Posterior vena cava (tissue), 2 donors: Measurements from ENCODE around the gene SEPTIN3. TPM values are rescaled to one million over a fixed set of nuclear protein-coding genes. Genes with fewer than 3 reads are reported as not detected.

Source experiments
- DNase-seq: peaks from one replicate; pipeline ENCODE4 v3.0.0-alpha.2; 2020; ENCODE audit warnings: low spot score
- intact Hi-C, 2 donors: fragments of 100-400 bp; cut with DNase I; formaldehyde crosslinking; loops; one replicate each; pipeline versions ENCODE4 v1.14.1 to v1.14.2; 2022 to 2023
- long read RNA-seq, 2 donors: library from polyadenylated mRNA; unstranded; transcript quantifications; one replicate each; pipeline ENCODE4 v2.0.0, GENCODE V29; 2020 to 2021
- total RNA-seq, 2 donors: library from RNA; stranded (reverse); fragmentation: NEBNext Ultra II Directional; extraction: Animal tissue kit (Norgen Biotek cat#: 25700); gene quantifications; one replicate each; pipeline ENCODE4 v1.2.1, GENCODE V29; 2021
- donor health status: DM: yes; HTN: yes; CAD: no.
- donor health status: DM: yes; HTN: yes; CAD: no.

SEPTIN3 gene
- total RNA-seq = under 1 TPM; 0.14 to 0.23 TPM
- long read RNA-seq, donor 1 = 0 reads
- long read RNA-seq, donor 2 = 0 reads

DNA sequence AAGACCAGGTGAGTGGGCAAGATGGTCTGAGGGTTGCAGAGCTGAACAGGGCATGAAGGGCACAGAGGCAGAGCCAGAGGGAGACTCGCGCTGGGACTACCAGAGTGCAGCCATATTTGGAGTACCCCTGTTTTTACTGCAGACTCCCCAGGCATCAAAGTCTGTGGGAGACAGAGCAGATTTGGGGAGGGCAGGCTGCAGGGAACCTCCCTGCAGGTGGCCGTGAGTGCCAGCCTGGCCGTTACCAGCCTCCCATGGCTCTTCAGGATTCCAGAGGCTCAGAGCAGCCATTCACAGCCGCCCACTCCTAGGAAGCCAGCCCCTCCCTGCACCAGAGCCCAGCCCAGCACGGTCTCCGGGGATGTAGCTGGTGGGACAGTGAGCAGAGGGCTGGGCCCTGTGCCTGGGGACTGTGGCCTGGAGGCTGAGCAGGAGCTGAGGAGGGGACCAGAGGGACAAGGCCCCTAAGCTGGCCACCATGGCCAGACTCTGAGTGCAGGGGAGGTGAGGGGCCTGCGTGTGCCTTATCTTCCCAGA, at the start of gene SEPTIN3:
Gene SEPTIN3, plus strand, starts transcription at position 334 of the 537 bp plus-strand sequence. CDS start 2,050 bp downstream, outside the sequence.
- no peak for DNase-seq
- intact Hi-C loops = loop anchor here in 1 of 2 donors (10.0 kb wide), 1 partner anchor 466 kb away; the partner anchor contains the start of gene NFAM1

DNA sequence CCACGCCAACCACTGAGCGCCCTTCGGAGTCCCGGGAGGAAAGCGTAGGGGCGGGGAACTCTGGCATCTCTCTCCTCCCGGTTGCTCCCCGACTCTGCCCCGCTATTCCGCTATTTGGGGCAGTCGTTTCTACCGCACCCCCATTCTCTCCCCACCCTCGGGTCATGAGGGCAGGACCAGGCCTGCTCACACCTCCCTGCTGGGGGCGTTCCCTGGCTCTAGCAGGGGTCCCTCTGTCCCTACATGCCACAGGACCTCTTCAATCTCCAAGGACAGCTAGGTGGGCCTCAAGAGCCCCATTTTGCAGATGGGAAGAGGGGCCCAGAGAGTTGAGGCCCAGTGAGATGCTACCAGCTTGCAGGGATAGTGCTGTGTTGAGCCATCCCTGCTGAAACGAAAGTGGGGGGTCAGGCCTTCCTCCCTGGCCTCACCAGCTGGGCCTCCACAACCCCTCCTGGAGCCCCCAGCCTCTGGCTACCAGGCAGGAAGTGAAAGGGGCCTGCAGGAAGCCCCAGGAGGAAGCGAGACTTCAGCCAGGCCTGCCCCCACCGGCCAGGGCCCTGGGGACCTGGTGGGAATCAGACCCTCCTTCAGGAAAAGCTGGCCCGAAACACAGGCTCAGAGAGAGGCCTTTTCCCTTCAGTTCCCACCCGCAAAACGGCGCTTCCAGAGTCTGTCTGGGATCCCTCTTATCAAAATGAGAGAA, 48.8 kb upstream of the SEPTIN3 start:
- intact Hi-C loops = no loop called here
- no peak for DNase-seq

DNA sequence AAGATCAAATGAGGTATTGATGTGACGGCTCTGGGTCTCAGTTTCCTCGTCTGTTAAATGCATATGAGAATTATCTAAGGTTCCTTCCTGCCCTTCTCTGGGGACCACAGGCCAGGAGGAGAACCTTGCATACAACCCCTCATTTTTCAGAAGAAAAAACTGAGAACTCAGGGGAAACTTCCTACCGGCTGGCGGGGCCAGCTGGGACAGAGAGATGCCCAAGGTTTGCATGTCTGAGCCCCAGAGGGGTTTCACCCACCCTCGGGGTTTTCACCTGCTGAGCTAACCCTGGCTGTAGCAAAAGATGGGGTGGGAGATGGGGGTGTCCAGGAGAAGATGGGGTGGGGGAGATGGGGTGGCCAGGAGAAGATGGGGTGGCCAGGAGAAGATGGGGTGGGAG, 46.9 kb upstream of the SEPTIN3 start:
- intact Hi-C loops = no loop called here
- DNase-seq = no peak

GRCh38 chr22:41922940-41923594, 46.2 kb upstream of the SEPTIN3 start:
- intact Hi-C loops = no loop called here
- DNase-seq = no peak

GRCh38 chr22:41923595-41924276, 45.5 kb upstream of the SEPTIN3 start:
- intact Hi-C loops = no loop called here
- no peak for DNase-seq

DNA sequence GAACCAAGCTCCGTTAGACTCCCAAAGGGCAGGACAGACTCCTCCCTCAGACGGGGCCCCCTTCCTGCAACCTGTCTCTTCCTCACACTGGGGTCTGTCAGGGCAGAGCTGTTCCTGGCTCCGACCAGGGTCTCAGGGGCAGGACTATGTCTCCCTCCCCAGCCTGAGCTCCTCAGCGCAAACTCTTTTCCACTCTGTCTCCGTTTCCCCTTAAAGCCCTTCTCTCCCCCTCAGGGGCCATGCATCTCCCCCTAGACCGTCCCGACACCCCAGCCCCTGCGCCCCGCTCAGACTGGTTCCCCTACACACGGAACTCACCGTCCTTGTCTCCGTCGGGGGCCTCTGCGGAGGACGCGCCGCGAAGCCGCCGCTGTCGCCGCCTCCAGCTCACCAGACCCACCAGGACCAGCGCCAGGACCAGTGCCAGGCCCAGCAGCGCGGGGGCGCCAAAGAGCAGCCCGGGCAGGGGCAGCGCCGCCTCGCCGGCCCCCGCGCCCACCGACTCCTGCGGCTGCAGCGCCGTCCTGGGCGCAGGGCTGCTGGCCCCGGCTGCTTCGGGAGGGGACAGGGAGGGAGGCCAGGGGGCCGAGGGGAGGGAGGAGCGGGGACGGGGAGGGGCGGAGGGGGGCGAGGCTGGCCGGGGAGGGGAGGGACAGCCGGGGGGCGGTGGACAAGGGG, 43.3 kb upstream of the SEPTIN3 start:
- intact Hi-C loops = no loop called here
- no peak for DNase-seq

GRCh38 chr22:41927813-41928212, 41.4 kb upstream of the SEPTIN3 start:
- DNase-seq = no peak
- intact Hi-C loops = no loop called here

DNA sequence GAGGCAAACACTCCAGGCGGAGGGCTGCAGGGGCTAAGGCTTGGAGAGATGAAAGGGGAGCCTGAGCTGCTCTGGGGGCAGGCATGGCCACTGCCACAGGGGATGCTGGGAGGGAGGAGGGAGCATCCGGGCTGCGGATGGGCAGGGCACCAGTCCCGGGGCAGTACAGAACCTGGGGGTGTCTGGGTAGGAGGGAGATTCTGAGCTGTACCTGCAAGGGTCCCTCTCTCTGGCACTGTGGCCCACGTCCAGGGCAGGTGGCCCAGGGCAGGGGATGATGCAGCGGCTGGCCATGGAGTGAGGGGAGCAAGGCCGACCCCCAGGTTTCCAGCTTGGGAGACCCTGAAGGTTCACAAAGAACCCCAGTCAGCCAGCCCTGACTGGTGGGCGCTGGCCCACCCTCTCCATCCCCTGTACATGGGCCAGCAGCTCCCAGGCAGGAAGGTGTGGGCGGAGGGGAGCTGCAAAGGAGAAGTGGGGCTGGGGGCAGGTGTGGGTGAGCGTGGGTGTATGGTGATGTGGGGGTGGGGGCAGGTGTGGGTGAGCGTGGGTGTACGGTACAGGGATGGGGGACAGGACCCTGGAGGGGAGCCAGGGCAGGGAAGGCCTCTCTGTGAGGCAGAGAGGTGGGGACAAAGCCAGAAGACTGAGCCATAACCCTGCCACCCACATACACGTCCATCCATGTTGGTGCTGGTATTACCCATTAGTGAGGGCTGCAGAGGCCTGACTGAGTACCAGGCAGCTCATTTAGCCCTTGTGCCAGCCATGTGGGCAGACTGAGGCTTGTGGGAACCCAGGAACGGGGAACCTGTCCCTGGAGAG, 40.4 kb upstream of the SEPTIN3 start:
- no peak for DNase-seq
- intact Hi-C loops = no loop called here

DNA sequence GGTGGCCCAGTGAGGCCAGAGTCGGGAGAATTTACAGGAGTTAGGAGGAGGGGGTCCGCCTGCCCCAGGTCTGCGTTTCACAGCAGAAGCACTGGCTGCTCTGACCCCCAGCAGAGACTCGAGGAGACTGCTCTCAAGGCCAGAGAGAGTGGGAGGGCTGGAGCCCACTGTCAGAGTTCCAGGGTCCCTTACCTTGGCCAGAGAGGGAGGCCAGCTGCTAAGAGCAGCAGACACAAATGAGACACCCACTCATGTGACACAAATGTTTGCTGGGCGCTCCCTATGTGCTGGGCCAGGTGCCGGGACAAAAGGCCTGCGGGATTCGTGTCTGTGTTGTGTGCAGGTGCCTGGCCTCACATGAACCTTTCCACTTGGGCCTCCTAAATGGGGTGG, 39.8 kb upstream of the SEPTIN3 start:
- DNase-seq = no peak
- intact Hi-C loops = no loop called here

- no peak for DNase-seq
- intact Hi-C loops = no loop called here
These were observed 37.5 kb upstream of the SEPTIN3 start for GRCh38 chr22:41931701-41932269.

GRCh38 chr22:41932353-41932752, 36.9 kb upstream of the SEPTIN3 start:
- DNase-seq = no peak
- intact Hi-C loops = no loop called here

DNA sequence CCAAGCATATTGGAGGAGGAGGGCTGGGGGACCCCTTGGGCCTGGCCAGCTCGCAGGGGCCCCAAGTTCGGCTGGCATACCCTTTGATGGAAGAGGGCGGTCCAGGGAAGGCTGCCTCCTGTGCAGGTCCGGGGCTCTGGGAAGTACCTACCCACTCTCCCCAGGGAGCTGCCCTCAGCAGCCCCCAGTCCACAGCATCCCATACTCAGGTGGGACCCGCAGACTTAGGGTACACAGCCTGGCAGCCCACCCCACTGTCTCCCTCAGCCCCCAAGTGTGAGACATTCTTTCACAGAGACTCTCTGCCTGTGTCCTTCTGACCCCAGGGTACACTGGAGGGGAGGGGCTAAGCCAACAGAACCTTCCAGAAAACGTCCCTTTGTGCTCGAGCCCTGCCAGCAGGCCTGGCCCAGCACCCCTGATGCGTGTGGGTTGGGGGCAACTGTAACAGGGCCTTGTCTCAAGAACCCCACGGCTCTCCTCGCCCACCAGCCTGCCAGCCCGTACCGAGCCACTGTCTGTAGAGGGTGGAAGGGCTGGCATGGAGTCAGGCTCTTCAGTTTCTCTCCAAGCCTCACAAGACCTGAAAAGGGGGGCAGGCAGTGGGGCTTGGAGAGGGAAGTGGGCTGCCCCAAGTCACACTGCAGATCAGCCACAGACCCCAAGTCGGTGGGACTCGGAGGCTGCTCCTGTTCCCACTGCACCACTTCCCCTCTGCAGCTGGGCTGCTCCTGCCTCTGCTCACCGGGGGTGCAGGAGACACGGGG, 35.6 kb upstream of the SEPTIN3 start:
- intact Hi-C loops = no loop called here
- no peak for DNase-seq

GRCh38 chr22:41934284-41935014, 34.8 kb upstream of the SEPTIN3 start:
- intact Hi-C loops = no loop called here
- no peak for DNase-seq

DNA sequence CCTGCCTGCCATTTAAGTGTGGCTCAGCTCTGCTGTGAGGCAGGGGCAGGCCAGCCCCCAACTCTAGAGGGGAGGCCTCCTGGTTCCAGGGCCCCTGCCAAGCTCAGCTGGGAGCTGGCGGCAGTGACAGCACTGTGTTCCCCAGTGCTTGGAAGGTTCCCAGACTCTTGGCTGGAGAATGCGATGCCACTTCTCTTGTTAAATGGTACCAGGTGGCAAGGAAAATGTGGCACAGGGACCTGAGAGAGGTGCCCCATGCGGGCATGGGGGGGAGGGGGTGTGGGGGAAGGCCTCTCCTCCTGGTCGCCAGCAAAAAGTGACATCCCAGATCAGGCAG, 34.3 kb upstream of the SEPTIN3 start:
- DNase-seq = no peak
- intact Hi-C loops = no loop called here

DNA sequence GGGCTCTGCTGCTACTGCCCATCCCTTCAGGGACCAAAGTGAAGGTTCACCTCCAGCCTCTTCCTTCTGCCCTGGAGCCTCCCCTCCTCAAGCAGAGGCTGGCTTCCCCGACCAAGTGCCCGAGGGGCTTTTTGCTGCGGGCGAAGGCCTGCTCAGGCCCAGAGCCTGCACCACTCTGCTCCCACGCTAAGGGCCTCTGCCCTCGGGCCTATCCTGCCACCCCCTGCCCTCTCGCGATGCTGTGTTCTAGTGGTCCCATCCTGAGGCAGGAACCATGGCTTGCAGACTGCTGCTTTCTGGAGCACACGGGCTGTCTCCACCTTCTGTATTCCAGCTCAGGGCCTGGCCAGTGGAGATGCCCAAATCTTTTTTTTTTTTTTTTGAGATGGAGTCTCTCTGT, 33.7 kb upstream of the SEPTIN3 start:
- intact Hi-C loops = no loop called here
- no peak for DNase-seq

- intact Hi-C loops = no loop called here
These were observed 32.4 kb upstream of the SEPTIN3 start for GRCh38 chr22:41936894-41937169.

More at GRCh38 chr22:41936894-41937169, 32.4 kb upstream of the SEPTIN3 start:
- DNase-seq = no peak
